DOHH2 (cell line): ENCODE data around the gene IRAK1BP1.

Experiments
- H3F3A ChIP-seq: fragments of 200-600 bp; sonication (generic), shearing (Covaris generic); 2 replicates; pipeline ENCODE4 v1.6.0; 2016; ENCODE audit warnings: antibody characterized with exemption, mild to moderate bottlenecking; ENCODE audit not compliant: control insufficient read depth, insufficient read depth
- H3K27ac ChIP-seq: fragments of 200-600 bp; sonication (generic); 2 replicates; pipeline ENCODE4 v1.5.1; 2014; ENCODE audit warnings: low read depth, mild to moderate bottlenecking, low read length, moderate library complexity
- H3K27me3 ChIP-seq: fragments of 200-600 bp; sonication (generic); 2 replicates; pipeline ENCODE4 v1.6.1; 2014; ENCODE audit warnings: mild to moderate bottlenecking, low read length, mixed read lengths; ENCODE audit not compliant: control insufficient read depth
- H3K36me3 ChIP-seq: fragments of 200-600 bp; sonication (generic); 2 replicates; pipeline ENCODE4 v1.6.1; 2014; ENCODE audit warnings: mild to moderate bottlenecking, low read length, moderate library complexity, mixed read lengths; ENCODE audit not compliant: control insufficient read depth
- H3K4me1 ChIP-seq: fragments of 200-600 bp; sonication (generic); 2 replicates; pipeline ENCODE4 v1.6.1; 2014; ENCODE audit warnings: mild to moderate bottlenecking, low read length, mixed read lengths; ENCODE audit not compliant: control insufficient read depth
- H3K4me2 ChIP-seq: fragments of 200-600 bp; sonication (generic); 2 replicates; pipeline ENCODE4 v1.6.0; 2014; ENCODE audit warnings: mild to moderate bottlenecking, low read length, moderate library complexity
- H3K4me3 ChIP-seq: fragments of 200-600 bp; sonication (generic); 2 replicates; pipeline ENCODE4 v1.5.1; 2014; ENCODE audit warnings: mild to moderate bottlenecking, low read length, mixed read lengths
- H3K79me2 ChIP-seq: fragments of 200-600 bp; sonication (generic); 2 replicates; pipeline ENCODE4 v1.6.1; 2014; ENCODE audit warnings: mild to moderate bottlenecking, low read length, mixed read lengths; ENCODE audit not compliant: control insufficient read depth
- H3K9me2 ChIP-seq: fragments of 200-600 bp; sonication (generic); replicated peaks from 2 replicates; pipeline ENCODE4 v1.6.1; 2014; ENCODE audit warnings: mild to moderate bottlenecking, low read length, mixed read lengths; ENCODE audit not compliant: control insufficient read depth
- H3K9me3 ChIP-seq: fragments of 200-600 bp; sonication (generic); 2 replicates; pipeline ENCODE4 v1.6.1; 2014; ENCODE audit warnings: antibody characterized with exemption, low read length, mixed read lengths; ENCODE audit not compliant: control insufficient read depth, insufficient read depth
- H4K20me1 ChIP-seq: fragments of 200-600 bp; sonication (generic); 2 replicates; pipeline ENCODE4 v1.6.0; 2014; ENCODE audit warnings: low read depth, mild to moderate bottlenecking, antibody characterized with exemption, low read length, moderate library complexity; ENCODE audit not compliant: control insufficient read depth, insufficient read depth
- CTCF ChIP-seq: fragments of 200-600 bp; sonication (generic); IDR thresholded peaks from one replicate; pipeline ENCODE4 v1.5.1; 2014; ENCODE audit warnings: antibody characterized with exemption, mild to moderate bottlenecking, low read depth, low read length; ENCODE audit not compliant: poor library complexity, severe bottlenecking
- EZH2phosphoT487 ChIP-seq: fragments of 200-600 bp; sonication (generic); IDR thresholded peaks from 2 replicates; pipeline ENCODE4 v1.6.1; 2017; ENCODE audit warnings: borderline replicate concordance, mild to moderate bottlenecking, antibody characterized with exemption, low read length, moderate library complexity, mixed read lengths

IRAK1BP1 gene

GRCh38 chr6:78835817-78836216 is 31.5 kb upstream of the IRAK1BP1 start:
- H3K4me2 ChIP-seq: no peak overlapping the region

GRCh38 chr6:78836598-78836997 is 30.8 kb upstream of the IRAK1BP1 start:
- Histone ChIP-seq H3K9me3 (no peaks in the 10 kb centered on the region), H4K20me1 (no peaks in the 10 kb centered on the region), H3K79me2 (no peaks in the 10 kb centered on the region), H3K36me3 (no peaks in the 10 kb centered on the region), H3K4me2 (no peak overlapping the region), H3K9me2 (no peaks in the 10 kb centered on the region), H3F3A (no peaks in the 10 kb centered on the region), H3K27ac (no peak overlapping the region), H3K4me3 (no peak overlapping the region), H3K4me1 (no peaks in the 10 kb centered on the region), H3K27me3 (peaks cover 4% of the 10 kb centered on the region; the same call in 1 of the 2 replicates)
- no peak for TF ChIP-seq CTCF

More at GRCh38 chr6:78835817-78836216, 31.5 kb upstream of the IRAK1BP1 start:
- H3K79me2 ChIP-seq: no peaks in the 10 kb centered on the region
- H3K27me3 ChIP-seq: peaks cover 4% of the 10 kb centered on the region; the same call in 1 of the 2 replicates
- no peaks in the 10 kb centered on the region for H3K9me2 ChIP-seq
- H3K9me3 ChIP-seq: no peaks in the 10 kb centered on the region
- no peak overlapping the region for H3K27ac ChIP-seq
- H3F3A ChIP-seq: no peaks in the 10 kb centered on the region
- H4K20me1 ChIP-seq: no peaks in the 10 kb centered on the region
- H3K4me3 ChIP-seq: no peak overlapping the region
- H3K4me1 ChIP-seq: no peaks in the 10 kb centered on the region
- no peak for TF ChIP-seq CTCF
- TF ChIP-seq EZH2phosphoT487: no peak
- no peaks in the 10 kb centered on the region for H3K36me3 ChIP-seq

GRCh38 chr6:78841111-78841510 is 26.2 kb upstream of the IRAK1BP1 start:
- Histone ChIP-seq H3K9me3 (no peaks in the 10 kb centered on the region), H3K4me1 (no peaks in the 10 kb centered on the region), H3F3A (no peaks in the 10 kb centered on the region), H3K79me2 (no peaks in the 10 kb centered on the region), H3K4me3 (no peak overlapping the region), H3K9me2 (no peaks in the 10 kb centered on the region), H3K27ac (no peak overlapping the region), H3K27me3 (peaks cover 4% of the 10 kb centered on the region; the same call in 1 of the 2 replicates), H3K36me3 (no peaks in the 10 kb centered on the region), H4K20me1 (no peaks in the 10 kb centered on the region), H3K4me2 (no peak overlapping the region)
- TF ChIP-seq CTCF (no peak), EZH2phosphoT487 (no peak)

GRCh38 chr6:78842953-78843352 is 24.4 kb upstream of the IRAK1BP1 start:
- H3K27ac ChIP-seq: no peak overlapping the region
- H3K9me2 ChIP-seq: no peaks in the 10 kb centered on the region
- H3K4me1 ChIP-seq: no peaks in the 10 kb centered on the region
- no peaks in the 10 kb centered on the region for H3K27me3 ChIP-seq
- H3K4me3 ChIP-seq: no peak overlapping the region
- no peaks in the 10 kb centered on the region for H3K79me2 ChIP-seq
- H4K20me1 ChIP-seq: no peaks in the 10 kb centered on the region
- no peak overlapping the region for H3K4me2 ChIP-seq
- no peaks in the 10 kb centered on the region for H3K9me3 ChIP-seq
- H3F3A ChIP-seq: no peaks in the 10 kb centered on the region
- TF ChIP-seq CTCF: no peak
- TF ChIP-seq EZH2phosphoT487: no peak
- no peaks in the 10 kb centered on the region for H3K36me3 ChIP-seq
